HG03457 (cell line): Measurements from ENCODE around the gene TUBGCP3.

Experiments
- ATAC-seq: cut with Tn5 transposase; IDR thresholded peaks from one replicate; pipeline ENCODE4 v1.9.1; 2021; ENCODE audit warnings: moderate number of reproducible peaks; ENCODE audit not compliant: unreplicated experiment

Gene TUBGCP3

DNA sequence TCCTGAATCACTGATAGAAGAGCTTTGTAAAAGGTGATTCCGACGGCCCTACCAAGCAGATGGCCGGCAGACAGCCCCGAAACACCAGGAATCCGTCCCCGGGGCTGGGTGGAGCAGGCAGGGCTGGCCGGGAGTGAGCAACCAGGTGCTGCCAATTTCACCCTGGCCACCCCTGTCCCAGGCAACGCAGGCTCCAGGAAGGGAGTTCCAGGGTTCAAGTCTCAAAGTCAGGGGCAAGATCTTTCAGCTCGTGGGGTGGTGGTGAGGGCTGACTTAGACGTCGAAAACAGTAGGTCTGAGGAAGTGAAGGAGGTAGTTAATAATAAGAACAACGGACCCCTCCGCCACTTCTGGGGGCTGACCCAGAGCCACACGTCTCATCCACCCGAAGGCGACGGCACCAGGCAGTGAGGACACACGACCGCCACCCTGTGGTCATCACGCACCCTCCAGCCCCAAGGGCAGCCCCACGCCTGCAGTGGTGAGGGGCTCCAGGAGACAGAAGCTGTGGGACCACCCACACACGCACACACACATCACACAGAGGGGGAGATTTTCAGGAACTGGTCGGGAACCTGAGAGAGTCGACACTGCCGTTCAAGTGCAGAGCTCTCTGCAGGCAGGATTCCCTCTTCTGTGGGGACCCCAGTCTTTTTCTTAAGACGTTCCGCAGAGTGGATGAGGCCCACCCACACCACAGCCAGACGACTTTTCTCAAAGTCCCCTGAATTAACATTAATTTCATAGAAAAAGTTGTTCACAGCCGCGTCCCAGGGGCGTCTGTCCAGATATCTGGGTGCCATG, 144.6 kb downstream of the TUBGCP3 start:
- no peak for ATAC-seq

DNA sequence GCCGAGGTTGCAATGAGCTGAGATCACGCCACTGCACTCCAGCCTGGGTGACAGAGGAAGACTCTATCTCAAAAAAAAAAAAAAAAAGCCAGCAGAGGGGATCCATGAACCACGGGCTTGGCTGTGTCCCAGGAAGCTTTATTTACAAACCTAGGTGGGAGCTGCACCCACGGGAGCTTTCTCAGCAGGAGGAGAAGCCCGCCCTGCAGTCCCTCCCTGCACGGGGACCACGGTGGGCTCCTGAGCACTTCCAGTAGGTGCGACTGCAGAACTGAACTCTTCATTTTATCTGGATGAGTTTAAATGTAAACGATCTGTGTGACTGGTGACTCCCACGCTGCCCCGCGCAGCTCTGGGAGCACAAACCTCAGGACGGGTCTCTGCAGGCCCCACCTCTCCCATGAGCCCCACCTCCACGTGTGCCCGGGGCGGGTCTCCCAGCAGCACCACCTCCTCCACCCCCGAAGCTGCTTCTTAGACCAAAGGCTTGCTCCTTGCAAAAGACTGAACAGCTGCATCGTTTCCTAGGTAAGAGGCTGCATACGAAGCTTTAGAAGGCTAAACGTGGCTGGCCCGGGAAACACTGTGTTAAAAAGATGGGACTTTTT, 145.4 kb downstream of the TUBGCP3 start:
- ATAC-seq: no peak

DNA sequence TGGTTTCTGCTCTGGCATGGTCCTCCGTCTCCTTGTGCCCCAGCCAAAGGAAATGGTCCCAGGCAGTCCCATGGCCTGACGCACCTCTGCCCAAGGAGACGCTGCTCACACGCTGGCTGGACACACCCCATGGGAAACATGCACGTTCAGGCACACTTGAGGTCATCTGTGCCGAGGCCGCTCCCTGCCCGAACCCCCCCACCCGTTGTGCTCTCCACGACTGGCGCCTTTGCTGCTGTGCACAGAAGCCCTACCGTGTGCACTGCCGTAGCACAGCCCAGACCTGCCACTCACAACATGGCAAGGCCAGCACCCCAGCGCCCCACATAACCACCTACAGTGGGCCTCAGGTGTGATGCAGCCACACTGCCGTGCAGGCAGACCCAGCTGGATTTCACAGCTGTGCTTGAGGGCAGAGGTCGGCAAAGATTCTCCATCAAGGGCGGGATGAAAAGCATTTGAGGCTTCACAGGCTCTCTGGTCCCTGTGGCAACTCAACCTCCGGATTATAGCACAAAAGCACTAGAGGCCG, 146.1 kb downstream of the TUBGCP3 start:
- no peak for ATAC-seq

DNA sequence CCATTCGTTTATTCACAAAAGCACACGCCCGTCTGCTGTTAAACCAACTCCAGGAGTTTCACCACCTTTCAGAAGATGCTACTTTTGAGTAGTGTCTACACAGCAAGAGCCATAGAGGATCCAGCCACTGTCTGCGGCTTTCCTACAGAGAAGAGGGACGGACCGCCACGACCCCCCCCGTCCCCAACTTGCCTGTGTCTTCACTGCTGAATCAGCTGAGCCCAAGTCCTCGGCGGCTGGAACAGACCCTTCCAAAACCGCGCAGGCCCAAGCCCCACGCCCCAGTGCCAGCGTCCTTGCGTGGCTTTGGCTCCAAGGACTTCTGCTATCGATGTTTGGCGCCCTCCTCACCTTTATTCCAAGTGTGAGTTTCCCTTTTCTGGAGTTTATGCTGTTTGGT, 146.7 kb downstream of the TUBGCP3 start:
- ATAC-seq: no peak

DNA sequence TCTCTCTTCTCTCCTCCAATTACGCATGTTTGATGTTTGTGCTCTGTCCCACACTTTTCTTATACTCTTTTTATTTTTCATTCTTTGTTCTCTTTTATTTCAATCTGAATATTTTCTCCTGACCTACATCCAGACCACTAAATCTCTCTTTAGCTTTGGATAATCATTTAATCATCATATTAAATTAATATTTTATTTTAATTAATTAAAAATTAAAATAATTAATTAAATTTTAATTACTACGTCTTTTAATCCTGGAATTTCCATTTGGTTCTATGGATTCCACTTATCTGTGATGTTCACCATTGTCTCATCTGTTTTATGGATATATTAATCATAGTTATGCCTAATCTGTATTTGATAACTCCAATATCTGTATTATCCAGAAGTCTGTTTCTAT, 149.4 kb downstream of the TUBGCP3 start:
- ATAC-seq: no peak

DNA sequence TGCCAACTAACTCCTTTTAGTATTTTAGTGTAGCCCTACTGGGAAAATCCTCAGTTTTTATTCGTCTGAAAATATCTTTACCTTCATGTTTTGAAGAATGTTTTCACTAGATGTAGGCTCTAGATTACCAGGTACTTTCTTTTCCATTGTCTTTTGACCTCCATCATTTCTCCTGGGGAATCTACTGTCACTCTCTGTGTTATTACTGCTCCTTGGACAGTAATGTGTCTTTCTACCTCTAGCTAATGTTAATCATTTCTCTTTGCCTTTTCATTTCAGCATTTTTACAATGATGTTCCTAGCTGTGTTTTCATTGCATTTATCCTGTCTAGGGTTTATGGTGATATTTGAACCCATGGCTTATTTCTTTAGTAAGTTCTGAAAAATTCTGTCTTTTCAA, 149.9 kb downstream of the TUBGCP3 start:
- no peak for ATAC-seq

DNA sequence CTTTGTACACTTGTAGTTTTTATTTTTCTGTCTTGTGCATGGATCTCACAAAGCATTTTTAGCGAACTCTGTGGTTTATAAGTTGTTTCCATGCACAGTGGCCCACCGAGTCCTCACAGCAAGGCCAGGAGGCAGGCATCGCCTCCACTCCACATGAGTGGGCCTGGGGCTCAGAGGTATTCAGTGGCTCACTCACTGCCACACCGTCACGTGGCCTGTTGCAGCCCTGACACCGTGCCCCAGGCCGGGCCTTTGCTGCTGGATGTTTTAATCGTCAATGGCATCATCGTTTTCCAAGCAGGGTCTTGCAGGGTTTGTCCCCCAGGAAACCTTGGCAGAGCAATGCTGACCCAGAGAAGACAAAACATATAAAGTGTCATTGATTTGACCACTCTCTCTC, 152.0 kb downstream of the TUBGCP3 start:
- ATAC-seq: no peak
